ENCODE results near the gene PIP4K2C.

Gene PIP4K2C

DNA sequence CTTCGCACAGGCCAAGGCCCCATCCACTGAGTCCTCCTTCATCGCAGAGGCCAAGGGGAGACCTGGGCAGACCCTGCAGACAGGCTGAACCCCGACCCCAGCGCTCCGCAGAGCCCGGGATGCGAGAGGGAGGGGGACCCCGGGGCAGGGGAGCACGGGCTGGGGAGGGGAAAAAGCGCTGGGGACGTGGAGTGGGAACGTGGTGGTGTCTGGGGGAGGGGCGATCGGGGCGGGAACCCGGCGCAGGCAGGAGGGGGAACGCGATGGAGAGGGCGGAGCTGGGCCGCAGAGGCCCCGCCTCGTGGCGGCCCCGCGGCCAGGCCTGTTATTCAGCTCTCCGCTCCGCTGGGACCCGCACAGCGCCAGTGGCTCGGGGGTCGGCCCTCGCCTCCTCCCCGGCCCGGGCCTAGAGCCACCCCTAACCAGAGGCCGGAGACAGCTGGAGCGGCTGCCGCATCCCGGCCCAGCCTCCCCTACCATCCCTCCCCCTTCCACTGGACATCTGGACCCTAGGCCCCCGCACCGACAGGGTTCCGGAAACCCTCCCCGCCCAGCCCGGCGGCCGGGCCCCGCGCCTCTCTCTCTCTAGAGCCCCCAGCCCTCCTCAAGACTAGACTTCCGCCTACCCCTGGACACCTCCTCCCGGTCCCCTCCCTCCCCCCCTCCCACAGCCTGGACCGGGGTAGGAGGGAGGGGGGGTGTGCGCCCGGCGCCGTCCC, 20.3 kb downstream of the PIP4K2C start, which contains the start of gene ARHGEF25:
TSS of gene ARHGEF25 (plus strand) at position 328 of the 719 bp plus-strand sequence. CDS start 460 bp downstream, outside the sequence.
- H3K4me3 ChIP-seq (ENCODE audit: low read depth, low read length) = no peak within 1 kb of the TSS
- DNase-seq (ENCODE audit: low read depth) = no peak
- no peak for TF ChIP-seq POLR2A (IDR thresholded peaks at IDR 0.05; ENCODE audit: extremely low read depth, insufficient read length)
- TF ChIP-seq, protein P1, sequence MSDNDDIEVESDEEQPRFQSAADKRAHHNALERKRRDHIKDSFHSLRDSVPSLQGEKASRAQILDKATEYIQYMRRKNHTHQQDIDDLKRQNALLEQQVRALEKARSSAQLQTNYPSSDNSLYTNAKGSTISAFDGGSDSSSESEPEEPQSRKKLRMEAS (IDR thresholded peaks at IDR 0.05; ENCODE audit: low read depth, low read length) = no peak
- TF ChIP-seq, protein P2, sequence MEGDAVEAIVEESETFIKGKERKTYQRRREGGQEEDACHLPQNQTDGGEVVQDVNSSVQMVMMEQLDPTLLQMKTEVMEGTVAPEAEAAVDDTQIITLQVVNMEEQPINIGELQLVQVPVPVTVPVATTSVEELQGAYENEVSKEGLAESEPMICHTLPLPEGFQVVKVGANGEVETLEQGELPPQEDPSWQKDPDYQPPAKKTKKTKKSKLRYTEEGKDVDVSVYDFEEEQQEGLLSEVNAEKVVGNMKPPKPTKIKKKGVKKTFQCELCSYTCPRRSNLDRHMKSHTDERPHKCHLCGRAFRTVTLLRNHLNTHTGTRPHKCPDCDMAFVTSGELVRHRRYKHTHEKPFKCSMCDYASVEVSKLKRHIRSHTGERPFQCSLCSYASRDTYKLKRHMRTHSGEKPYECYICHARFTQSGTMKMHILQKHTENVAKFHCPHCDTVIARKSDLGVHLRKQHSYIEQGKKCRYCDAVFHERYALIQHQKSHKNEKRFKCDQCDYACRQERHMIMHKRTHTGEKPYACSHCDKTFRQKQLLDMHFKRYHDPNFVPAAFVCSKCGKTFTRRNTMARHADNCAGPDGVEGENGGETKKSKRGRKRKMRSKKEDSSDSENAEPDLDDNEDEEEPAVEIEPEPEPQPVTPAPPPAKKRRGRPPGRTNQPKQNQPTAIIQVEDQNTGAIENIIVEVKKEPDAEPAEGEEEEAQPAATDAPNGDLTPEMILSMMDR (IDR thresholded peaks at IDR 0.05; ENCODE audit: low read depth, low read length) = no peak
- TF ChIP-seq MYC (IDR thresholded peaks at IDR 0.05; ENCODE audit: low read depth, low read length) = no peak

DNA sequence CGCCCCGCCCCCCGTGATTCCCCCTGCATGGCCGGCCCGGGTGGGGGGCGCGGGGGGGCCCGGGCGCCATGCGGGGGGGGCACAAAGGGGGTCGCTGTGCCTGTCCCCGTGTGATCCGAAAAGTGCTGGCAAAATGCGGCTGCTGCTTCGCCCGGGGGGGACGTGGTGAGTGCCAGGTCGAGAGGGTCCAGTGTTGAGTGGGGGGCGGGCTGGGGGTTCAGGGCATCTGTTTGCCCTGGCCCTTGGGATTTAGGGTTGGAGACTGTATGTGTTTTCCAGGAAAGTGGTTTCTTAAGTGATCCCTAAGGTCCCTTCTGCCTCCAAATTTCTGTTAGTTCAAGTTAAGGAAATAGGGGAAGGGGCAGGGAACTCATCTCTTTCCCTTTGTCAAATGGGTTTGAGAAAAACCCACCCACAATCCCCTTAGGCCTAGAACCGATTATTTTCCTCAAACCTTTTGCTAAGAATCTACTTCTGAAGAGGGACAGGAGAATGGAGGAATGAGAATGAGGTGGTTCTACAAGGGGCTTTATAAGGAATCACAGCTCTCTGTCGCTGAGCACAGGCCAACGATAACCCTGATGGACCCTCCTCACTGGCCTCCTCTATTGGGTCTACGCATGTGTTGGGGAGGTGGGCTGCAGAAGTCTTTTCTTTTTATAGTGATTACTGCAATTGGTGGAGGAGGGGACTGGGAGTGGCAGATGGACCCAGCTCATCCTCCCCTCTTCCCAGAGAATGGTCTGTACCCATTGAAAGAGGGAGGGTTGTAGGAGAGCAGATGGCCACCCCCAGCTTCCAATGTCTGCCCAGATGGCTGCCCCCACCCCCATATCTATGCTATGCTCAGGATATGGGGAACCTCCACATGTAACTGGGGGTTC, 21.1 kb downstream of the PIP4K2C start:
- no peak for DNase-seq (ENCODE audit: low read depth)
- no peak overlapping the region for H3K4me3 ChIP-seq (ENCODE audit: low read depth, low read length)
- no peak for TF ChIP-seq POLR2A (IDR thresholded peaks at IDR 0.05; ENCODE audit: extremely low read depth, insufficient read length)
- TF ChIP-seq MYC (IDR thresholded peaks at IDR 0.05; ENCODE audit: low read depth, low read length) = no peak
- TF ChIP-seq, protein P2 (IDR thresholded peaks at IDR 0.05; ENCODE audit: low read depth, low read length) = no peak
- TF ChIP-seq, protein P1 (IDR thresholded peaks at IDR 0.05; ENCODE audit: low read depth, low read length) = no peak

DNA sequence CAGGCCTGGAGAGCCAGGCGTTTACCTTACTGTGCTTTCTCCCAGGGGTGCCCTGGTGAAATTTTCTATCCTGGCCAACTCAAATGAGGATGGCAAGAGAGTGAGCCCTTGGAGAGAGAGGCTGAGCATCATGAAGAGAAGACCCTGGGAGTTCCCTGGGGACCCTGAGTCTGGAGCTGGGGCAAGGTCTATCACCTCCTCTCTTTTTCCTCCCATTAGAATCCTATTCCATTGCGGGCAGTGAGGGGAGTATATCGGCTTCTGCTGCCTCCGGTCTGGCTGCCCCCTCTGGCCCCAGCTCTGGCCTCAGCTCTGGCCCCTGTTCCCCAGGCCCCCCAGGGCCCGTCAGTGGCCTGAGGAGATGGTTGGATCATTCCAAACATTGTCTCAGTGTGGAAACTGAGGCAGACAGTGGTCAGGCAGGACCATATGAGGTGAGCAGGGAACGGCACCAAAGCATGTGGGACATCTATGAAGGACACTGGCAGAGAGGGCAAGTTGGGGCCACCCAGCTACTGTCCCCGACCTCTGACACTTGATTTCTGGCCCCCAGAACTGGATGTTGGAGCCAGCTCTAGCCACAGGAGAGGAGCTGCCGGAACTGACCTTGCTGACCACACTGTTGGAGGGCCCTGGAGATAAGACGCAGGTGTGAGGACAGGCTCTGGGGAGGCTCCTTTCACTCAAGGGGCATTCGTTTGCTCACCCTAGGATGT, 21.9 kb downstream of the PIP4K2C start:
- TF ChIP-seq POLR2A (IDR thresholded peaks at IDR 0.05; ENCODE audit: extremely low read depth, insufficient read length) = no peak
- TF ChIP-seq, protein P2 (IDR thresholded peaks at IDR 0.05; ENCODE audit: low read depth, low read length) = no peak
- TF ChIP-seq, protein P1 (IDR thresholded peaks at IDR 0.05; ENCODE audit: low read depth, low read length) = no peak
- no peak for TF ChIP-seq MYC (IDR thresholded peaks at IDR 0.05; ENCODE audit: low read depth, low read length)
- no peak for DNase-seq (ENCODE audit: low read depth)
- H3K4me3 ChIP-seq (ENCODE audit: low read depth, low read length) = no peak overlapping the region

DNA sequence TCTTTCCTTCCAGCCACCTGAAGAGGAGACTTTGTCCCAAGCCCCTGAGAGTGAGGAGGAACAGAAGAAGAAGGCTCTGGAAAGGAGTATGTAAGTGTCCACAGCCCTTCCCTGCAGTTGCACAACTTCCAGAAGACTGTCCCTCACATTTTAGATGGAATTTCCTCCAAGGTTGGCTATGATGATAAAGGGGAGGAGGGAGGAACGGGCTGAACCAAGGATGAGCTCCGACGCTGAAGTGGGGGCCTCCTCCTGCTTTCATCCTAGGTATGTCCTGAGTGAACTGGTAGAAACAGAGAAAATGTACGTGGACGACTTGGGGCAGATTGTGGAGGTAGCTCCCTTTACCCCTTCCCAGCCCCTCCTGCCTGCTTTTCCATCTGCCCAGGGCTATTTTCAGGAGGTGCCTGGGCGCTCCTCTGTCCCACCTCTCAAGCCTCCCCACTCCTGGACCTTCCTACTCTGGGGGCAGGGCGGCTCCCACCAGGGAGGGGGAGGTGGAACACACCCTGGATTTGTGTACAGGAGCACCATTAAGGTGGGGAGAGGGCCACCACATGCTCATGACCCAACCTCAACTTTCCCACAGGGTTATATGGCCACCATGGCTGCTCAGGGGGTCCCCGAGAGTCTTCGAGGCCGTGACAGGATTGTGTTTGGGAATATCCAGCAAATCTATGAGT, 22.6 kb downstream of the PIP4K2C start:
- TF ChIP-seq MYC (IDR thresholded peaks at IDR 0.05; ENCODE audit: low read depth, low read length) (no peak), POLR2A (IDR thresholded peaks at IDR 0.05; ENCODE audit: extremely low read depth, insufficient read length) (no peak)
- TF ChIP-seq, protein P2 (IDR thresholded peaks at IDR 0.05; ENCODE audit: low read depth, low read length) = no peak
- TF ChIP-seq, protein P1 (IDR thresholded peaks at IDR 0.05; ENCODE audit: low read depth, low read length) = no peak
- no peak overlapping the region for H3K4me3 ChIP-seq (ENCODE audit: low read depth, low read length)
- DNase-seq (ENCODE audit: low read depth) = no peak

Data from NB4 (cell line).